Epithelial cell of prostate (primary cell): ENCODE data around the gene MEGF9.
A peak's percentile ranks its signal among the peaks of the same experiment; 100 is the strongest.

Source experiments
- DNase-seq: peaks from one replicate; pipeline ENCODE4 v3.0.0-alpha.2; 2011; ENCODE audit warnings: low read depth, low spot score
- H3K27ac ChIP-seq: fragments of 450-650 bp; 2 replicates; pipeline ENCODE4 v1.5.1; 2017; ENCODE audit warnings: mild to moderate bottlenecking

The MEGF9 gene

GRCh38 chr9:120734607-120735410 lies 20.5 kb upstream of the MEGF9 start:
- peak overlapping the region; percentile 27 for H3K27ac ChIP-seq
- no peak for DNase-seq

DNA sequence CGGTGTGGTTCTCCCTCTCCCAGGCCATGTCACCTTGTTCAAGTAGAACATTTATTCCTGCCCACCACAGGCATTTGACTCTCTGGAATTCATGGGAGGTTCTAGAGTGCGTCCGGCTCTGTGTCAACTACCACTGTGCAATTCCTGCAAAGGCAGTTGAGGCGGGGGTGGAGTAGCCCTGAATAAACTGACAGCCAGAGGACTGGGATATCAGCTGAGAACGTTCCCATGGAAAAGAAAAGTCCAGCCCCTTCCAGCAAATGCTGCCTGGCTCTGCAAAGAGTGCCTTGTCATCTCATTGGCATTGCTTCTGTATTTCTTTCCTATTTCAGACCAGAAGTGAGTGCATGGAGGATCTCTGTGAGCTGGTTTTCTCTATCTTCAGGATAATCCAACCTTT lies 18.9 kb upstream of the MEGF9 start:
- H3K27ac ChIP-seq = no peak overlapping the region
- DNase-seq = no peak

- H3K27ac ChIP-seq = peak overlapping the region; percentile 69
- DNase-seq = peak; percentile 39
Measured at GRCh38 chr9:120730654-120731514, 16.6 kb upstream of the MEGF9 start.

GRCh38 chr9:120729791-120730241 lies 15.5 kb upstream of the MEGF9 start:
- DNase-seq = no peak
- peak overlapping the region; percentile 69 for H3K27ac ChIP-seq

DNA sequence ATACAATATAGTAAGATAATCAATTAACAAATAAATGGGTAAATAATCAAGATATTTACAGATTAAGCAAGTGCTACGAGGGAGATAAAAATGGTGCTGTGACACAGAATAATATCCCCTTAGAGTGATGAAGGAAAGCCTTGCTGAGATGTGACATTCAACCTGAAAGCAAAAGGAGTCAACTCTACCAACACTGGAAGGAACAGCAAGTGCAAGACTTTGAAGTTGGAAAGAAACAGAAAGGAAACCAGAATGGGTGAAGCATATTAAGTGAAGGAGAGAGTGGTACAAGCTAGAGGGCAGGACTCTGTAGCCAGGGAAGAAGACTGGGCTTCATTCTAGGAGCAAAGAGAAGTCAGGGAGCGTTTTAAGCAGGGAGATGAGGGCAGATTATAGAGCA lies 12.2 kb upstream of the MEGF9 start:
- DNase-seq = no peak
- H3K27ac ChIP-seq = no peak overlapping the region

- no peak overlapping the region for H3K27ac ChIP-seq
- no peak for DNase-seq
Measured at GRCh38 chr9:120725907-120726306, 11.6 kb upstream of the MEGF9 start.

DNA sequence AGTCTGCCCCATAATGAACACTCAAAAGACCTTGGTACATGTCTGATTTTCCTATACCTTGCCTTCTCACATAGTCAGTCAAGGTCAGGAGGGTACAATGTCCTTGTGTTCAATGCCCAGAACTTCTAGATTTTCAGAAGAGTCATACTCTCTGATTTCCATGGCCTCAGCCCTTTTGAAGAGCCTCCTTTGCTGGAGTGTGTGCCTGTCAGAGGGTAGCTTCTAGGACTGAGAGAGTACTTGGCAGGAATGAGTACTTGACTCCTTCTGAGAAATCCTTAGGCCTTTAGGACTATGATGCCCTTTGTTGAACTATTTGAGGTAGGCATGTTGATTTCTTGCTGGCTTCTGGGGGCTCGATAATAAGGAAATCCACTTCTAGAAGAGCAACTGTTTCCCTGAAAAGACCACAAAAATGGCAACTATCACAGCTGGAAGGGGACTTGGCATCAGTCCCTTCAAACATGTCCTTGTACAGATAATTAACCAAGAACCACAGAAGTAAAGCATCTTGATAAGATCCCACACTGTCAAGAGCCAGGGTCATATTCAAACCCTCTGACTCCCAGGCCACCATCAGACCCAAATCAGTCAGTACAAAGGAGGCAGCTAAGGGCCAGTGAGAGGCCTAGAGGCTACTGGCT lies 10.6 kb upstream of the MEGF9 start:
- no peak overlapping the region for H3K27ac ChIP-seq
- no peak for DNase-seq

DNA sequence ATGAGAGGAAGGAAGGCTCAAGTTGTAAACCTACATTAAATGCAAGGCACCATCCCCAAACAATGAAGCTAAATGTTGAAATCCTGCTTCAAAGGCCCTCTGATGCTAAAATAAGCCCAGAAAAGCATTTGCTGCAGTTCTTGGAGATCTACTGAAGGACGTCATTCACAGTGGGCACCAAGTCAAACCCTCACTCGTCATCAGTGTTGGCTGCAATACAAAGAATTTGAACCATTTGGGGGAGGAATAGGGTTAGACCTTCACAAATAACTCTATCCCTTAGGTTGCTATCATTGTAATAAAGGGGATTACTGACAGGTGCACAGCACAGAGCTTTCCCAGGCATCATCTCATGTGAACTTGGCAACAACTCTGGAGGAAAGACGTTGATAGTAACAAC lies 9.3 kb upstream of the MEGF9 start:
- no peak for DNase-seq

GRCh38 chr9:120720404-120720803 lies 6.1 kb upstream of the MEGF9 start:
- DNase-seq = no peak
- no peak overlapping the region for H3K27ac ChIP-seq

More for the DNA sequence above, 9.3 kb upstream of the MEGF9 start:
- no peak overlapping the region for H3K27ac ChIP-seq

DNA sequence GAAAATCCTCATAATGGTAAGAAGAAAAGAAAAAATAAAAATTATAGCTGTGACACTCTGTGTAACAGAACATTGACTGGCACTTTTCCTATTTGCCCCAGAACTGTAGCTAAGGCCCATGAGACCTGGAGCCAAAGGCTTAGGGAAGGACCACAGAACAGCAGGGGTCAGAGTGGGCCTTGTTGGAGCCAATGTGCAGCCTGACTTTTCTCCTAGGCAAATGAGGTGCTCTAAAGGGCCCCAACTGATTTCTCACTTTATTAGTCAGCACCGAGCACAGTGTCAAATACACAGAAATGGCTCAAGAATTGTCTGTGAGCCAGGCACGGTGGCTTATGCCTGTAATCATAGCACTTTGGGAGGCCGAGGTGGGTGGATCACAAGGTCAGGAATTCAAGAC lies 4.0 kb upstream of the MEGF9 start:
- DNase-seq = no peak
- no peak overlapping the region for H3K27ac ChIP-seq

DNA sequence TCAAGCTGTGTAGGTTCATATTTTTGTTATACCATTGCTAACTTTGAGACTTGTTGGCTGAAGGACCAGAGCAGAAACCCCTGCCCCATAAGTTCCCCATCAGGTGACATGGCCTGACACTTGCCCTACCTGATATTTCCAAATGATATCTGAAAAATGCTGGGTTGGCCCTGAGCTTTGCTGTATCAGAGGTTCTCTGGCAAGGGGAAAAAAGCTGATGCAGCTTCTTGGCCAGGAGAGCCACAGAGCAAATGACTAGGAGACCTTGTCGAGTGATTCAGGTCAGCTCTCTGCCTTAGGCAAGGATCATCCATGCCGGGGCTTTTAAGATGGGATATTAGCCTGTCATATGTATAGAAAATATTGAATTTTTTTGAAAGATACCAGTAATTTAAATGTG lies 2.9 kb upstream of the MEGF9 start:
- no peak for DNase-seq
- H3K27ac ChIP-seq = no peak overlapping the region

GRCh38 chr9:120716483-120716882 lies 2.2 kb upstream of the MEGF9 start:
- DNase-seq = no peak
- no peak overlapping the region for H3K27ac ChIP-seq

DNA sequence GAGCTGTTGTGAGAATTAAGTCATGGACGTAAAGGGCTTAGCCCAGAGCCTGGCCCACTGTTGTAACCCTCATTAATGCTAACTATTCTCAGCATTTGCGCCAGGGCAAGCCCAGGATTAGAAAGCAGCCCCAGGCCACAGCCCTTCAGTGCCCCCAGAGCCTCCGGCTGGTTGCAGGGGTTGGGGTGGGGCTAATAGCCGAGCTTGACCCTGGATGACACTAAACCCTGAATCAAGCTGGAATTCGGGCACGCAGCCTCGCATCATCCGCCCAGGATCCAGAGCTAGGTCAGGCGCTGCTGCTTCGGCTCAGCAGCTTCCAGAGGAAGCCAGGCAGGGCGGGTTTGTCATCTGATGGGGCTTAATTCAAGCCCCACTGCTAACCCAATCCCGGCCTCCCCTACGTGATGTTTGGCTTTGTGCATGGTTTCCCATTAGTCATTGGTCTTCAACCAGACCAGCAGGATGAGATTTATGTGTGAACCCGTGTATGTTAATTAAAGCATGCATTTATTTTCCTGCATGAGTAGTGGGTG lies 1.2 kb upstream of the MEGF9 start:
- H3K27ac ChIP-seq = peak overlapping the region; percentile 67
- no peak for DNase-seq

GRCh38 chr9:120714846-120715388 lies 647 bp upstream of the MEGF9 start:
- no peak for DNase-seq
- H3K27ac ChIP-seq = peak overlapping the region; percentile 67

- DNase-seq = no peak
- H3K27ac ChIP-seq = peak overlapping the region; percentile 67
Measured at GRCh38 chr9:120713257-120714087, 798 bp downstream of the MEGF9 start.

- no peak for DNase-seq
- peak overlapping the region; percentile 67 for H3K27ac ChIP-seq
Measured at GRCh38 chr9:120712539-120713031, 1.7 kb downstream of the MEGF9 start.

DNA sequence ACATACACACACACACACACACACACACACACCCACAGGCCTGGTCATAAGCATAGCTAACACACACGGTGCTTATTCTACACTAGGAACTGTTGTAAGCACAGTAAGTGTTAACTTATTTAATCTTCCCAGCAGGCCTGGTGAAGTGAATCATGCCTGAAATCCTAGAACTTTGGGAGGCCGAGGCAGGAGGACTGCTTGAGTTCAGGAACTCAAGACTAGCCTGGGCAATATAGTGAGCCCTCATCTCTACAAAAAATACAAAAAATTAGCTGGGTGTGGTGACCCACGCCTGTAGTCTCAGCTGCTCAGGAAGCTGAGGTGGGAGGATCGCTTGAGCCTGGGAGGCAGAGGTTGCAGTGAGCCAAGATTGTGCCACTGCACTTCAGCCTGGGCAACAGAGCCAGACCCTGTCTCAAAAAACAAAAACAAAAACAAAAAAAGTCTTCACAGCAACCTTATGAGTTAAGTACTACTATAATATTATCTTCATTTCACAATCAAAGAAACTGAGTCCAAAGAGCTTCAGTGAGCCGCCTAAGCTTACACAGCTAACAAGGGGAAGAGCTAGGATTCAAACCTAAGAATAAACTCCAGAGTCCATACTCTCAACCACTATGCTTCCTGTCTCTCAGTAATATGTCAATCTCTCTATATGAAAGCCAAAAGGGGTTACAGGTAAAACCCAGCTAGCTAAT lies 2.3 kb downstream of the MEGF9 start:
- peak overlapping the region; percentile 67 for H3K27ac ChIP-seq
- no peak for DNase-seq

DNA sequence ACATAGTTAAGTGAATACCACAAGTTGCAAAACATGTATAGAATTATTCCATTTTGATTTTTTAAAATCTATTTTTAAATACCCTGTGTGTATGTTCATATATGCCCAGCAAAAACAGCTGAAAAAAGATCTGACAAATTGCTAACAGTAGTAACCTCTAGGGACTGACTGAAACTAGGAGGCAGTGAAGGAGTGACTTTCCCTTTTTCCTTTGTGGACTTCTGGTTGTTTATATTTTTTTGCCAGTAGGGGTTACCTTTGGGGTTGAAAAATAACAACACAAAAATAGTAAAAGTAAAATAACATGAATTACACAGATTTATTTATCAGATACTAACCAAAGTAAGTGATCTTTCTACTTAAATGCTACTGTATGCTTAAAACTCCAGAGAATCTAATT lies 2.9 kb downstream of the MEGF9 start:
- no peak for DNase-seq
- H3K27ac ChIP-seq = peak overlapping the region; percentile 67
